Spleen (tissue), 7 donors: ENCODE data around the gene KRTAP10-8.

Experiments used
- POLR2A ChIP-seq, 3 donors: fragments of 450-650 bp; IDR thresholded peaks; one replicate each; pipeline ENCODE4 v1.5.1; 2017; ENCODE audit warnings: antibody characterized with exemption in 3 of 3, mild to moderate bottlenecking in 1 of 3
- TF ChIP-seq, protein P1 (sequence below), 11 experiments: fragments of 200-600 bp in 7 of 11; fragments of 450-650 bp in 4 of 11; sonication (generic) in 4 of 11; IDR thresholded peaks in 8 of 11; conservative IDR thresholded peaks in 3 of 11; 1 replicate in 7 of 11; 2 replicates in 4 of 11; pipeline versions ENCODE4 v1.4.0 to v1.8.0; 2016 to 2021; ENCODE audit warnings: antibody characterized with exemption in 11 of 11, inconsistent platforms in 4 of 11, mild to moderate bottlenecking in 1 of 11
- donor health status: DM: no; HTN: no; CAD: no; lungs with moderate emphysema.
- donor health status: DM: no; HTN: no; CAD: no.
- donor health status: DM: no; HTN: no; CAD: no.

DNA sequence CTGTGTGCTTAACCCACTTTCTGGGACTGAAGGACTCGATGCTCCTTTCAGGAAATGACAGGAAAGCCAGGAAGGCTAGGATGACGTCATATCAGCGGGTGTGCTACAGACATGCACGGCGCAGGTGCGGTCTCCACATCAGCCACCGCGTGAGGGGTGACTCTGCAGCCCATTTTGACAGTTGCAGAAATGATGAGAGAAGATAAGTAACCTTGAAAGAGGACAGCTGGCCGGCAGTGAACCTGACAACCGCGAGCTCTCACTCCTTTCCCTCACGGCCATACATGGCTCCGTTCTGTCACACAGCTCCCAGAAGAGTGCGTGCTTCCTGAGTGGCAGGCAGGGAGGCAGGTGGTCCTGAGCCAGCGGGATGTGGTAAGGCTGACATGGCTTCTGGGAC is 29.8 kb upstream of the KRTAP10-8 start:
- no peak for TF ChIP-seq POLR2A (IDR thresholded peaks at IDR 0.05)
- TF ChIP-seq, protein P1, sequence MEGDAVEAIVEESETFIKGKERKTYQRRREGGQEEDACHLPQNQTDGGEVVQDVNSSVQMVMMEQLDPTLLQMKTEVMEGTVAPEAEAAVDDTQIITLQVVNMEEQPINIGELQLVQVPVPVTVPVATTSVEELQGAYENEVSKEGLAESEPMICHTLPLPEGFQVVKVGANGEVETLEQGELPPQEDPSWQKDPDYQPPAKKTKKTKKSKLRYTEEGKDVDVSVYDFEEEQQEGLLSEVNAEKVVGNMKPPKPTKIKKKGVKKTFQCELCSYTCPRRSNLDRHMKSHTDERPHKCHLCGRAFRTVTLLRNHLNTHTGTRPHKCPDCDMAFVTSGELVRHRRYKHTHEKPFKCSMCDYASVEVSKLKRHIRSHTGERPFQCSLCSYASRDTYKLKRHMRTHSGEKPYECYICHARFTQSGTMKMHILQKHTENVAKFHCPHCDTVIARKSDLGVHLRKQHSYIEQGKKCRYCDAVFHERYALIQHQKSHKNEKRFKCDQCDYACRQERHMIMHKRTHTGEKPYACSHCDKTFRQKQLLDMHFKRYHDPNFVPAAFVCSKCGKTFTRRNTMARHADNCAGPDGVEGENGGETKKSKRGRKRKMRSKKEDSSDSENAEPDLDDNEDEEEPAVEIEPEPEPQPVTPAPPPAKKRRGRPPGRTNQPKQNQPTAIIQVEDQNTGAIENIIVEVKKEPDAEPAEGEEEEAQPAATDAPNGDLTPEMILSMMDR (IDR thresholded peaks at IDR 0.05 in 8 of 11, conservative IDR thresholded peaks at IDR 0.05 in 3 of 11), result no peak
